ENCODE data around the gene ITGA11. TPM values are rescaled to one million over a fixed set of nuclear protein-coding genes. Genes with fewer than 3 reads are reported as not detected.

ITGA11 gene
- total RNA-seq, 4 donors from 2014 or later: 2.5 to 8.4 (median 5.6) TPM

GRCh38 chr15:68328964-68329363 lies 103.0 kb downstream of the ITGA11 start:
- no peak for TF ChIP-seq CTCF (IDR thresholded peaks at IDR 0.05; ENCODE audit: low read depth)

GRCh38 chr15:68328443-68328842 lies 103.5 kb downstream of the ITGA11 start:
- no peak for TF ChIP-seq CTCF (IDR thresholded peaks at IDR 0.05; ENCODE audit: low read depth)

GRCh38 chr15:68326711-68327354 lies 105.1 kb downstream of the ITGA11 start:
- TF ChIP-seq CTCF (IDR thresholded peaks at IDR 0.05; ENCODE audit: low read depth): no peak

- TF ChIP-seq CTCF (IDR thresholded peaks at IDR 0.05; ENCODE audit: low read depth): no peak
These were observed 106.2 kb downstream of the ITGA11 start for GRCh38 chr15:68325726-68326125.

GRCh38 chr15:68322796-68323195 lies 109.2 kb downstream of the ITGA11 start:
- no peak for TF ChIP-seq CTCF (IDR thresholded peaks at IDR 0.05; ENCODE audit: low read depth)

GRCh38 chr15:68321229-68321628 lies 110.7 kb downstream of the ITGA11 start:
- TF ChIP-seq CTCF (IDR thresholded peaks at IDR 0.05; ENCODE audit: low read depth): no peak

GRCh38 chr15:68319997-68320396 lies 112.0 kb downstream of the ITGA11 start:
- no peak for TF ChIP-seq CTCF (IDR thresholded peaks at IDR 0.05; ENCODE audit: low read depth)
